ENCODE results near the gene TCAP.

GRCh38 chr17:39641883-39642282, 23.3 kb upstream of the TCAP start:
- no peak for TF ChIP-seq CTCF (IDR thresholded peaks at IDR 0.05)
- no peak for TF ChIP-seq POLR2A (IDR thresholded peaks at IDR 0.05)
- TF ChIP-seq EP300 (IDR thresholded peaks at IDR 0.05): no peak
